Stimulated activated naive CD4-positive, alpha-beta T cell (primary cell): ENCODE data around the gene ARL8B.
A peak's percentile ranks its signal among the peaks of the same experiment; 100 is the strongest.
"Not testable (repeated sequence)": the region's sequence is repeated elsewhere in the genome, so short reads cannot be mapped to it uniquely, and the experiment has no call there.

ENCODE experiments used
- DNase-seq, 6 experiments: peaks; one replicate each; lab custom pipeline; 2025; lab: John Stamatoyannopoulos, UW

Gene ARL8B

DNA sequence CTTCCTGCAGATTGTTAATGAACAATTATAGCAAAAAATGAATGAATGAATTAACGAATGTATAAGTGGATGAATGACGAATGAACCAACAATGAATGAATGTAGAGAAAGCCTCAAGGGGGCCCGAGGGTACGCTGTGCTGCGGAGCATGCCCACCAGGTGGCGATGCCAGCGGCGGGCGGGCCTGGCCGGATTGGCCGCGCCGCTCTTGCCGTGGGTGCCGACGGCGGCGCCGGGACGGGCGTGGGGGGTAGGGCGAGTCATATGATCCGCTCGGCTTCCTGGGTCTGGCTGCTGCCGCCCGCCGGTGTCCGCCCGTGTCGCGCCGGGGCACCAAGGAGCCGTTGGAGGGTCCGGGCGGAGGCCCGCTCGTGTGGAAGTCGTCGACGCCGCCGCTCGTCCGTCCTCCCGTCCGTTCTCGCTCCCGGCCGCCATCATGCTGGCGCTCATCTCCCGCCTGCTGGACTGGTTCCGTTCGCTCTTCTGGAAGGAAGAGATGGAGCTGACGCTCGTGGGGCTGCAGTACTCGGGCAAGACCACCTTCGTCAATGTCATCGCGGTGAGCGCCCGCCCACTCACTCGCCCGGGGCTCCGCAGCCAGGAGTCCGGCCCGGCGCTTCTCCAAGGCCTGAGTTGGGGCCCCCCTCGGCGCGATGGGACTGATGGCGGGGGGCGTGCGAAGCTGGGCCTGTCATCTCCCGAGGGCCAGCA is at the start of gene ARL8B:
TSS of gene ARL8B (plus strand) at position 263 of the 711 bp plus-strand sequence. CDS start at position 437, 174 bp downstream.
- peak; percentile 76 to 89 (median 86) for DNase-seq

DNA sequence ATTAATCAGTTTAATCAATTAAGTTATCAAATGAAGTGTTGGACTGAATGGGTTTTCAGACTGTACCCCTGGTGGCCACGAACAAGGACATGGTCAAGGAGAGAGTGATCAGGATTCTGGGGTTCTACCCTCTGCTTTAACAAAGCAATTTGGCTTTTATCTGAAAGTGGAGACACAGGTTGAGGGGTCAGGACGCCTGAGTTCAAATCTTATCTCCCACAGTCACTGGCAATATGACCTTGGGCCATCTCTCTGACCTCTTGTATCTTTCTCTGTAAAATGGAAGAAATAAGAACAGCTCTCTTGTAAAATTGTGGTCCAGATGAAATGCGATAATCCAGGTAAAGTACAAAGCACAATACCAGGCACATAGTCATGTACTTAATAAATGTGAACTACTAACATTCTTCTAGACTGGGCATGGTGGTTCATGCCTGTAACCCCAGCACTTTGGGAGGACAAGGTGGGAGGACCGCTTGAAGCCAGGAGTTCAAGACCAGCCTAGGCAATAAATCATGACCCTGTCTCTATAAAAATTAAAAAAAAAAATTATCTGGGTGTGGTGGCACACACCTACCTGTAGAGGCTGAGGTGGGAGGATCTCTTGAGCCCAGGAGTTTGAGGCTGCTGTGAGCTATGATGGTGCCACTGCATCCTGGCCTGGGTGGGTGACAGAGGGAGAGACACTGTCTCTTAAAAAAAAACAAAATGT is 48.6 kb upstream of the ARL8B start:
- no peak for DNase-seq

DNA sequence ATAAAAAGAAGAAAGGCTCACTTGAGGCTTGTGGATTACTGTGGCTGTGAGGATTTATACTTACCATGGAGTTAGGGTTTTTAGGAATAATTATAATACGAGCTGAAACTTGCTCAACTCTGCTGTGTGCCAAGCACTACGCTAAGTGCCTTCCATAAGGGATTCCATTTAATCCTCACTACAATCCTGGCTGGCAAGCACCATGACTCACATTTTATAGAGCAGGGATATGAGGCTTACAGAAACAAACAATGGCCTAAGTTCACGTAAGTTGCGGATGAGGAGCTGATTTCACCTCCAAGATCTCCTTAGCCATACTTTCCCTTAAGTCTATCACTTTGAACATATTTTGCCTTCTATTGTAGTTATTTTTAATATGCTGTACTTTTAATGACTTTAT is 43.9 kb upstream of the ARL8B start:
- no peak for DNase-seq

DNA sequence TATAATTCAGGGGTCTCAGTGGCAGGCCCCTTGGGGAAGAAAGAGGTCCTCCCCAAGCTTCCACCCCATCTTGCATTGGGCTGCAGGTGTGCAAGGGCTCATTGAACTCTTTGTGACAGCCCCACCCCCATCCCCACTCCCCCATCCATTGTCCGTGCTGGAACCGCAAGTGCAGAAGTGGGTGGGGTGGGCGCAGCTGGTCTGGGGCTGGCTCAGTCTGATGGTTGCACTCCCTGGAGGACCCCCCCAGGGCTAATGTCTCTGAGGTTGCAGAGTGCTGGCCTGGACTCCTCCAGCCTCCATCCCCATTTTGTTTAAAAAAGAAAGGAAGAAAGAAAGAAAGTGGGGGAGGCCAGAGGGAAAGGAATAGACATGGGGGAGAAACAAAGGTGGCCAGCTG is 42.3 kb upstream of the ARL8B start:
- no peak for DNase-seq

DNA sequence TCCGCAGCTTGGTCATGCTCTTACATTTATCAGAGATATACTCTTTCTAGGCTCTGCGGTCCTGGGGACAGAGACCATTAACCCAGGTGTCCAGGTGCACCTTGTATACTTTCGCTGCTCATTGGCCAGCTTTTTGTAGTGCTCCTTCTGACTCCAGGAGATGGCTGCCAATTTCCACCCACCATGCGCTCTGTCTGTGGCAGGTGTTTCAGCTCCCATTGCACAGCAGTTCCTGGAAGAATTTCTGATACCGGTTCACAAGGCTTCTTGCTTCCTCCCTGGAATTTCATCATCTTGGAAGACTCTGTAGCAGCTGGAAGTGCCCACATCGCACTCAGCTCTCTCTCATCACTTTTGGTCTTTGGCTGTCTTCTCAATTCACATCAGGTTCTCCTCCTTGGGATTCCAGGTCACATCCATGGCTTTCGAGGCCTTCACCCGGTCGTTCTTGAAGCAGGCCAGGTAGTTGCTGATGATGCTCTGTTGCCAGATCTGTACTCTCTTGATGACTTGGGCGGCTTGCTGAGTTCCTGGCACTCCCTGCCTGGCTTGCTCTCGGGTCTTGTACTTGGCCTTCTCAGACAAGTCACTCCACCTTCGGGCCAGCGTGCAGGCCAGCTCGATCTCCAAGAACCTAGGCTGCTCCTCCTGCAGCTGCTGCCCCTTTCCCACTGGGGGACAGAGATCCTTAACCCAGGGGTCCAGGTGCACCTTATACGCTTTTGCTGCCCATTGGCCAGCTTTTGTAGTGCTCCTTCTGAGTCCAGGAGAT is 41.1 kb upstream of the ARL8B start:
- DNase-seq = no peak

DNA sequence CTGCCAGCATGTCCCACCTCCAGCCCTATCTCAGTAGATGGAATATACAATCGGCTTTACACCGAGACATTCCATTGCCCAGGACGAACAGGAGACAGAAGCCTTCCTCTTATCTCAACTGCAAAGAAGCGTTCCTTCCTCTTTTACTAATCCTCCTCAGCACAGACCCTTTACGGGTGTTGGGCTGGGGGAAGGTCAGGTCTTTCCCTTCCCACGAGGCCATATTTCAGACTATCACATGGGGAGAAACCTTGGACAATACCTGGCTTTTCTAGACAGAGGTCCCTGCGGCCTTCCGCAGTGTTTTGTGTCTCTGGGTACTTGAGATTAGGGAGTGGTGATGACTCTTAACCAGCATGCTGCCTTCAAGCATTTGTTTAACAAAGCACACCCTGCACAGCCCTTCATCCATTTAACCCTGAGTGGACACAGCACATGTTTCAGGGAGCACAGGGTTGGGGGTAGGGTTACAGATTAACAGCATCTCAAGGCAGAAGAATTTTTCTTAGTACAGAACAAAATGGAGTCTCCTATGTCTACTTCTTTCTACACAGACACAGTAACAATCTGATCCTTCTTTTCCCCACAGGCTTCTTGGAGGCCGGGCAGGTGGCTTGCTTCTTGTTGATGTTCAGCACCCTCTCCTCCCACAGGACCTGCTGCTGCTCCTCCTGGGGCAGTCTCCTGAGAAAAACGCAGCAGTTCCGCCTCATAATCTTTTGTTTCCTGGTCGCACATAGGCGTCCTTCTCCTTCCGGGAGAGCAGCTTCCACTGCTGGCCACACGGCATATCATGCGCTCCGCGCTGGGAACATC is 39.9 kb upstream of the ARL8B start:
- DNase-seq = not testable (repeated sequence)

DNA sequence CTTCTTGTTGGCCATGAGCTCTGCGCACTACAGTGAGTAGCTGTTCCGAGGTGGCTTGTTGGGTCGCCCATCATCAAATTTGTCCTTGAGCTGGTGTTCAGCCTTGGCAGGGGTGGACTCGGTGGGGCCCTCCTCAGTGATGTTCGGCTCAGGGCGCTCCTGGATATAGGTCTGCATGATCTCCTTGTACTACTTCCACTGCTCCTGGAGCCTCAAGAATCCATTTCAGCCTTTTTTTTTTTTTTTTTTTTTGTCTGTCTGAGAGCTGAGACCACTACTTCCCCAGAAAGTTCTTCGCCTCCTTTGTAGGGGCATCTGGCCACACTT is 39.3 kb upstream of the ARL8B start:
- DNase-seq = no peak

DNA sequence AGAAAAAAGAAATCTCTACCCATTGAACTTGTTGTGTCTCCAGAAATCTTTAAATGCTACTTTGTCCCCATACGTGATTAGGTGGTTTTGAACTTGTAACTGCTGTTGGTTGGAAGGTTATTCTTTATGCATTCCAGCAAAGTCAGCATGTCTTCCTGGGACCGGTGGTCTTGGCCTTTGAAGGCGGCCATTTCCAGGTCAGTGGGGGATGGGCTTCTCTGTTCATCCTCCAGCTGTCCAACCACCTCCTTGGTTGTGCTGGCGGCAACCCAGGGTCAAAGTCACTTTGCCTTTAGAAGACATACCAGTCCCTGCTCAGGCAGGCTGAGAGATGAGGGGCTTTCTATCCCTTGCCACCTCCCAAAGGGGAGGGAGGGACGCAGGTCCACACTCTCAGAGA is 37.9 kb upstream of the ARL8B start:
- DNase-seq = no peak

DNA sequence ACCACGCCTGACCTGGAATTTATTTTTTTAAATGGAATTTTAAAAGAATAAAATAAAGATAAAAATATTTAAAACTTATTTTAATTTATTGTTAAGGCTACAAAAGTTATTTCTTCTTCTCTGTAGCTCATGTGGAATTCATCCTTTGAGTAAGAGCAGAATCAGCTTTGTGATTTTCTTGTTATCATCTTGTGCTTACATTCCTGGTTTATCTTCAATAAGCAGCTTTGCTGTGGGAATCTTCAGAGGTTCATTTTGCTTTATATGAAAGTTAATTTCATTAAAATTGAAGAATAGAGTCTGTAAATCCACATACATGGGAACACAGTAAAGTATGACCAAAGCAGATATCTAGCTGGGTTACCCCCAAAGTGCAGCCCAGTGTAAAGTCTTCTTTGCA is 35.4 kb upstream of the ARL8B start:
- no peak for DNase-seq

DNA sequence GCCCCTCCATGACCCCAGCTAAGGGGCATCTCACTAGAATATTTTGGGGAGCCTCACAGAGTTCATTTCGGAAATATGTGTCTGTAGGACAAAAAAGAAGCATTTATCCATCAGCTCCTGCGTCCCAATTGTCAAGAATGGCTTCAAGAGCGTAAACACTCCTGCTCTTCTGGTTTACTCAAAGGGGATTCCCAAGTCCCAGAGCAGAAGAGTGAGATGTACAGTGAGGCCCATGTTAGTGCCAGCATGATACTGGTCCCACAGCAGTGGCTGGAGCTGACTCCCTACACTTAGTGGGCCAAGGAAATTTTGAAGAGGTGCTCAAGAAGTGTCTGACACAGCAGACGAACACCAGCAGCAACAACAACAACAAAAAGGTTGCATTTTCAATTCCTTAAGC is 34.9 kb upstream of the ARL8B start:
- DNase-seq = no peak

DNA sequence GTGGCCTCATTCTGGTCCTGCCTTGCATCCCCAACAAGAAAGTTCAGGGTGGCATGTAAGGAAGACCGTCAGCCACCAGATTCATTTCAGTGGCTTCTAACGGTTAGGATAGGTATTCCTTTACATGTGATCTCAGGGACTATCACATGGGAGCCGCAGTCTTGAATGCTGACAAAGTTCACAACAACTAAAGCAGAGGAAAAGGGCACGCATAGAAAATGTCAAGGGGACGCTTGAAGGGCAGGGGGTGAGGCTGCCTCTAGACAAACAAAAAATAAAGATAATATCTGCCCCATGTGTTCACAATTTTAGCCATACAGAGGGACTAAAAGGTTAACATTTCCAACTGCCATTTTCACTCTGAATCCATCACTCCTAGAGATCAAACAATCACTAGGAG is 31.9 kb upstream of the ARL8B start:
- no peak for DNase-seq

DNA sequence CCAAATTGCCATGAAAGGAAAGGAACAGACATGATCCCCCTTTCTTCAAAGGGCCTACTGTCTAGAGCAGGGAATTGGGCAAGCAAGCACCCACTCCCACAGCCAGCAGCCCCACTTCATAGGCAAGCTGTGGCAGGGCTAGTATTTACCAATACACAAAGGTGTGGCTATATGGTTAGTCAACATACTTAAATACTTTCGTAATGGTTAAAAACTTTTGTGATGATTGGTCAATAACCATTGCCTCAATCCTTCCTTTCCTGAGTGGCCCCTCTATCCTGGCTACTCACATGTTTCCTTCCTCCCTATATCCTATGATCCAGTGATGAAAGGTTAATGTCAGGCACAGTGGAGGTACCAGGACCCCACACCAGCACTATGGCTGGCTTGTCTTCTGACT is 30.1 kb upstream of the ARL8B start:
- DNase-seq = no peak

DNA sequence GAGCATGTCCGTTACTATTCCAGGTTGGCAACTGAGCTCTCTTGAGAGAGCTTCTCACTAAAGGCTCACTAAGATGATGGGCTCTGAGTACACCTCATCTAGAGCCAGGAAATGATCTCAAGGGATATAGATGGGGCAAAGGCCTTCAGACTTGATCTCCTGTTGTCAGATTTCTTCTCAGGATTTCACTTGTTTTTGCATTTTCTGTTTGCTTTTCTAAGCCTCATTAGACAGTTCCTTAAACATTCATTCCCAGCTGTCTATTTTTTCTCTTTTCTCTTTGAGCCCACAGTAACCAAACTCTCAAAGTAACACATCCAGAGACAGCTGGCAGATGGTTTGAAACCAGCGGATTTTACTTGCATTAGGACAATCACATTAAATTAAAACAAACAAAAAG is 28.4 kb upstream of the ARL8B start:
- no peak for DNase-seq

DNA sequence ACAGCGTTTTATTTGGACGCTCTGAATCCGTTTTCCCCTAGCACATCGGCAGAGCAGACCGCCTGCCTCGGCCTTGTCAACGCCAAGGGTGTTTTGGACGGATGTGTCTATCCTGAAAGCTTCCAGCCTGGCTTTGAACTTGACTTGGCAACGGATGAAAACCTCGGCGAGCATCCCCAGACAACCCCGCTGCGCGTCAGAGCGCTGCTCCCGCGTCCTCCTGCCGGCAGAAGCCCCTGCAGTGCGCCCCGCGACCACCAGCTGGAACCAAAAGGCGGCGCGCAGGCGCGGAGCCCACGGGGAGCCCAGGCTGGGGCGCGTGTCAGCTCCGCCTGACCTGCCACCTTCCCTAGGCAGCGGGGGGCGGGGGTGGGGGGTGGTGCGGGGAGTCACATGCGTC is 26.2 kb upstream of the ARL8B start:
- no peak for DNase-seq

DNA sequence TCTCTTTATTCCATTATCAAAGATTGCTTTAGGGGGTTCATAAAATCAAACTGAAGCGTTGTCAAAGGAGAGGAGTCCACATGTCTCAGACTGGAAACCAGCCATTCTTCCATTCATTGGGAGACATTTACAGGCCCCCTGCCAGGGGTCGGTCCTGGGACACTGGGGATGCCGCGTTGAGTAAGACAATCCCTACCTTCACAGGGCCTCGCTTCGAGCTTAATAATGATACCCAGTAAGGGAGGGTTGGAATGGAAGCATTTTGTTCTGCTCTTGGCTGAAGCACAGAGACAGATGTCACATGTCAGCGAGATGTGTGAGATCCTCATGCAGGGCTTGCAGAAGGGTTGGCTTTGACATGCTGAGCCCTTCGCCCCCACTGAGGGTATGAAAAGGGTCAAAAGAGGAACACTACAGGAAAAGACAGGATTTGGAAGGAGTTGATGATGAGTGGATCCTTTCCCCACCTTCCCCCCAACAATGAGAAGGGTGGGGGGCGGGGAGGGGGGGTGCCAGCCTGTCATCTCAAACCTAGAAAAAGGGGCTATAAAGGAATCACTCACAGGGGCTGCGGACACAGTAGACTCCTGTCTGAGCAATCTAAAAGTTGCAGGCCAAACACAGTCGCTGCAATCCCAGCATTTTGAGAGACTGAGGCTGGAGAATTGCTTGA is 25.6 kb upstream of the ARL8B start:
- DNase-seq = no peak

DNA sequence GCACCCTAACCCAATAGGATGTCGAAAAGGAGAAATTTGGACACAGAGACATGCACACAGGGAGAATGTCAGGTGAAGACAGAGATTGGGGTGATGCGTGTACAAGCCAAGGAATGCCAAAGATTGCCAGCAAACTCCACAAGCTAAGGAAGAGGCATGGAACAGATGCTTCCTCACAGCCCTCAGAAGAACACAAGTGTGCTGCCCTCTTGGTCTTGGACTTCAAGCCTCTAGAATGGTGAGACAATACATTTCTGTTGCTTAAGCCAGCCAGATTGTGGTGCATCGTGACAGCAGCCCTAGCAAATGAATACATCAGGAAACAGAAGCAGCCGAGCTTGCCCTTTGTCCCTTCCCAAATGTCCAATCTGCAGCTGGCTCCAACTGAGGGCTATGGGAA is 23.7 kb upstream of the ARL8B start:
- no peak for DNase-seq

DNA sequence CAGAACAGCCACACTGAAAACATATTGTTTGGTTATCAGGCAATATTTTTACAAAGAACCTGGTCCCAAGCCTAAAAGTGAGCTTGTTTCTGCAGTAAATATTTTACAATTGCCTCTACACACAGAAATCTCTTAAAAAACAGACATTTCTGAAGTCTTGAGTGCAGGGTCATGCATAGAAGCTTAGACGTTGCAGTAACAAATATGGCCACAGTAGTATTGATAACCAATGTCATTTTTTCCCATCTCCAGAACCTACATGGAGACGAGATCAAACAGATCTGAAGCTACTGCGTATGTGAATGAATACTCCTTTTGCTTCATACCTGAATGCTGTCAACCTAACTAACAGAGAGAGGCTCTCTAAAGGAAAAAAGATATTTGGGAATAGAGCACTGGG is 19.6 kb upstream of the ARL8B start:
- no peak for DNase-seq

DNA sequence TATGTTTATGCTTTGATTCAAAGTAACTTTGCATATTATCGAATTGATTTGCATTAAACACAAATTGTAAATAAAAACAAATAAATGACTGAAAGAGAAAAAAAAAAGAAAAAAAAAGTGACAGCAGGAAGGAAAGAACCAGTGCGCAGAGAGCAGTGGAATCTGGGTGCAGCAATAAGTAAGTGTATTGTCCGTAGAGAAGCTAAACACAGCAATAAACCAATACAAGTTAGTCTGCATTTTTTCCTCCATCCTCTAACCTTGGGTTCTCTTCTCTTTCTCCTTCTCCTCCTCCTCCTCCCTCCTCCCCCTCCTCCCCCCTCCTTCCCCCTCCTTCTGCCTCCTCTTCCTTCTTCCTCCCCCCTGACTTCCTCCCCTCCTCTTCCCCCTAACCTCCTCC is 18.3 kb upstream of the ARL8B start:
- DNase-seq = no peak

DNA sequence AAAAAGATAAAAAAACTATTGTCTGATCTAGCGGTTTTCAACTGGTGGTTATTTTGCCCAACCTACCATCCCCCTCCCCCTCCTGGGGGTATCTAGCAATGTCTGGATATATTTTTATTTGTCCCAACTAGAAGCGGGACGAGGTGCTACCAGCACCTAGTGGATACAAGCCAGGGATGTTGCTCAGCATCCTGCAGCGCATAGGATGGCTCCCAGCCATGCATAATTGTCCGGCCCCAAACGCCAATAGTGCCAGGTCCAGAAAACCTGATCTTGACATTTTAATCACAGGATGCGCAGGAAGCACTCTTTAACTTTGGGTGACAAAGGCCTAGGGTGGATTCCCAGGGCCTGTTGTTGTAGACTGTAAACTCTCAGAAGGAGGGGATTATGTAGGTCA is 17.0 kb upstream of the ARL8B start:
- DNase-seq = no peak

DNA sequence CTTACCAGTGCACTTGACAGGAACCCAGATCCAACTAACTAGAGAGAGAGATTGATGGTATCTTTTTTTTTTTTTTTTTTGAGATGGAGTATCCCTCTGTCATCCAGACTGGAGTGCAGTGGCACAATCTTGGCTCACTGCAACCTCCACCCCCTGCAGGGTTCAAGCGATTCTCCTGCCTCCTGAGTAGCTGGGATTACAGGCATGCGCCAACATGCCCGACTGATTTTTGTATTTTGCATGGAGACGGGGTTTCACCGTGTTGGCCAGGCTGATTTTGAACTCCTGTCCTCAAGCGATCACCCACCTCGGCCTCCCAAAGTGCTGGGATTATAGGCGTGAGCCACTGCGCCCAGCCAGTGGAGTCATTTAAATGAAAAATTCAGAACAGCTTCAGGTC is 15.7 kb upstream of the ARL8B start:
- DNase-seq = not testable (repeated sequence)

DNA sequence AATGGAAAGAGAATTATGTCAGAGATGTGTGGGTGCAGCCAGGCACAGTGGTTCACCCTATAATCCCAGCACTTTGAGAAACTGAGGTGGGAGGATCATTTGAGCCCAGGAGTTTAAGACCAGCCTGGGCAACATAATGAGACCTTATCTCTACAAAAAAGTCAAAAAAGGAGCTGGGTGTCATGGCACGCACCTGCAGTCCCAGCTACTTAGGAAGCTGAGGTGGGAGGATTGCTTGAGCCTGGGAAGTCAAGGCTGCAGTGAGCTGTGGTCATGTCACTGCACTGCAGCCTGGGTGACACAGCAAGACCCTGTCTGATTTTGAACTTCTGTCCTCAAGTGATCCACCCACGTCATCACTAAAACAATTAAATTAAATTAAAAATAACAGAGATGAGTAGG is 15.2 kb upstream of the ARL8B start:
- not testable (repeated sequence) for DNase-seq

DNA sequence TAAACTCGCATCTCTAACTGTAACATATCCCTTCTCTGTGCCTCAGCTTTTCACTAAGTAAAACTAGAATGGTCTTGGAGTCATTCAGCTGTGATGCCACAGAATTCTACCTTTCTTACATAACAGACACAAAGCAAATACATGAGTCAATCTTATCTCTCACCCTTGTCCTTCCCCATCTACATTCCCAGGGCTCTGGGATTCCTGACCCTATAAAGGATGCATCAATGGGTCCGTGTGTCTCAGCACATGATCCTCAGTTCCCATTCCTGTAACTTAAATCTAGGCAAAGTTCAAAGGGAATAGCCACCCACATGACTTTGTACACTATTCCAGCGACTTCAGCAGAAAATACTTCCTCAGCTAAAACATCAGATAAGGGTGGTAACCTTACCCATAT is 11.8 kb upstream of the ARL8B start:
- DNase-seq = no peak
